HepG2 (cell line): ENCODE data around the gene ADM5. TPM values are rescaled to one million over a fixed set of nuclear protein-coding genes. Genes with fewer than 3 reads are reported as not detected.

Experiments used
- BATF2 ChIP-seq: sonication (generic); formaldehyde crosslinking; IDR thresholded peaks from 2 replicates; pipeline ENCODE4 v1.8.0; 2022; ENCODE audit warnings: mild to moderate bottlenecking, missing genetic modification reagents, moderate library complexity
- HNRNPUL1 ChIP-seq: fragments of 200-400 bp; formaldehyde crosslinking; IDR thresholded peaks from 2 replicates; pipeline ENCODE4 v1.6.1; 2017; ENCODE audit warnings: low read depth, mild to moderate bottlenecking, low read length, moderate library complexity
- IRX3 ChIP-seq: sonication (generic); formaldehyde crosslinking; IDR thresholded peaks from 2 replicates; pipeline ENCODE4 v1.8.1; 2023; ENCODE audit warnings: mild to moderate bottlenecking, low read depth, missing genetic modification reagents, borderline replicate concordance
- KAT2B ChIP-seq: fragments of 150-350 bp; IDR thresholded peaks from 2 replicates; pipeline ENCODE4 v1.6.1; 2014; ENCODE audit warnings: low read depth, low read length, borderline replicate concordance
- KAT8 ChIP-seq: IDR thresholded peaks from 2 replicates; pipeline ENCODE4 v1.6.1; 2016; ENCODE audit warnings: missing genetic modification reagents, missing compliant biosample characterization
- MTF2 ChIP-seq: sonication (generic); formaldehyde crosslinking; IDR thresholded peaks from 2 replicates; pipeline ENCODE4 v1.5.0; 2020; ENCODE audit warnings: missing genetic modification reagents, borderline replicate concordance
- POGK ChIP-seq: sonication (generic); formaldehyde crosslinking; conservative IDR thresholded peaks from 2 replicates; pipeline ENCODE4 v1.8.0; 2022; ENCODE audit warnings: mild to moderate bottlenecking, moderate library complexity, missing genetic modification reagents
- ZFX ChIP-seq: sonication (generic); formaldehyde crosslinking; IDR thresholded peaks from 2 replicates; pipeline ENCODE4 v1.4.0; 2020; ENCODE audit warnings: mild to moderate bottlenecking, low read depth, missing genetic modification reagents, moderate library complexity
- ZMYM3 ChIP-seq: sonication (generic); formaldehyde crosslinking; IDR thresholded peaks from 2 replicates; pipeline ENCODE4 v1.5.1; 2020; ENCODE audit warnings: mild to moderate bottlenecking, missing genetic modification reagents
- ZNF318 ChIP-seq: sonication (generic); formaldehyde crosslinking; IDR thresholded peaks from 2 replicates; pipeline ENCODE4 v1.4.0; 2020; ENCODE audit warnings: mild to moderate bottlenecking, missing genetic modification reagents
- ZNF549 ChIP-seq: sonication (generic); formaldehyde crosslinking; IDR thresholded peaks from 2 replicates; pipeline ENCODE4 v1.5.0; 2020; ENCODE audit warnings: missing genetic modification reagents
- ZNF605 ChIP-seq: sonication (generic); formaldehyde crosslinking; IDR thresholded peaks from 2 replicates; pipeline ENCODE4 v1.8.0; 2022; ENCODE audit warnings: mild to moderate bottlenecking, missing genetic modification reagents
- polyA plus RNA-seq, 8 experiments: library from polyadenylated mRNA; depleted of rRNA in 3 of 8; stranded (reverse) in 7 of 8; unstranded in 1 of 8; fragments of >200 nt; fragmentation: Illumina TruSeq in 4 of 8; extraction: Trizol in 4 of 8; gene quantifications; 2 replicates each; pipeline versions ENCODE4 v1.2.1 to v1.2.3, GENCODE V29; 2011 to 2016; ENCODE audit warnings: low read depth in 4 of 8, missing spikeins in 1 of 8, mixed read lengths in 1 of 8; ENCODE audit not compliant: insufficient read depth in 1 of 8
- total RNA-seq, 5 experiments: library from RNA; depleted of rRNA; stranded (reverse); fragments of >200 nt; fragmentation: Illumina TruSeq; extraction: Trizol; gene quantifications; 2 replicates each; pipeline ENCODE4 v1.2.3, GENCODE V29; 2016; ENCODE audit warnings: low read depth in 1 of 5
- TF ChIP-seq, protein P1 (sequence below), 2 experiments: sonication (generic) in 1 of 2; formaldehyde crosslinking in 1 of 2; IDR thresholded peaks; 2 replicates each; pipeline versions ENCODE4 v1.4.0 to v1.6.1; 2016 to 2020; ENCODE audit warnings: borderline replicate concordance in 1 of 2, low read depth in 1 of 2, mild to moderate bottlenecking in 1 of 2, missing genetic modification reagents in 1 of 2

The ADM5 gene
- total and polyA plus RNA-seq, 2 of the 13 experiments (the other 11 are each of a cell fraction or from before 2014, with no cell fraction given), result 2.7 to 4.1 TPM

GRCh38 chr19:49677231-49677900 is 12.0 kb upstream of the ADM5 start, which contains the start of gene PRMT1 (continued):
- TF ChIP-seq POGK (CRISPR knock-in tag), result peak; percentile 52; the same call in 1 of the 2 replicates
- no peak for TF ChIP-seq BATF2
- TF ChIP-seq KAT8 (CRISPR knock-in tag), result peak; percentile 61; the same call in 1 of the 2 replicates
- peak; percentile 29; the same call in 1 of the 2 replicates for TF ChIP-seq ZNF605 (CRISPR knock-in tag)
- TF ChIP-seq, protein P1, sequence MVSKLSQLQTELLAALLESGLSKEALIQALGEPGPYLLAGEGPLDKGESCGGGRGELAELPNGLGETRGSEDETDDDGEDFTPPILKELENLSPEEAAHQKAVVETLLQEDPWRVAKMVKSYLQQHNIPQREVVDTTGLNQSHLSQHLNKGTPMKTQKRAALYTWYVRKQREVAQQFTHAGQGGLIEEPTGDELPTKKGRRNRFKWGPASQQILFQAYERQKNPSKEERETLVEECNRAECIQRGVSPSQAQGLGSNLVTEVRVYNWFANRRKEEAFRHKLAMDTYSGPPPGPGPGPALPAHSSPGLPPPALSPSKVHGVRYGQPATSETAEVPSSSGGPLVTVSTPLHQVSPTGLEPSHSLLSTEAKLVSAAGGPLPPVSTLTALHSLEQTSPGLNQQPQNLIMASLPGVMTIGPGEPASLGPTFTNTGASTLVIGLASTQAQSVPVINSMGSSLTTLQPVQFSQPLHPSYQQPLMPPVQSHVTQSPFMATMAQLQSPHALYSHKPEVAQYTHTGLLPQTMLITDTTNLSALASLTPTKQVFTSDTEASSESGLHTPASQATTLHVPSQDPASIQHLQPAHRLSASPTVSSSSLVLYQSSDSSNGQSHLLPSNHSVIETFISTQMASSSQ (IDR thresholded peaks at IDR 0.05; ENCODE audit: low read depth), result no peak
- TF ChIP-seq, protein P1 (CRISPR knock-in tag; IDR thresholded peaks at IDR 0.05; ENCODE audit: borderline replicate concordance), result peak; percentile 46; the same call in 1 of the 2 replicates
- TF ChIP-seq ZNF549 (CRISPR knock-in tag), result no peak
- no peak for TF ChIP-seq ZMYM3 (CRISPR knock-in tag)
- no peak for TF ChIP-seq MTF2 (CRISPR knock-in tag)
- no peak for TF ChIP-seq KAT2B
- TF ChIP-seq ZNF318 (CRISPR knock-in tag), result no peak
- TF ChIP-seq IRX3 (CRISPR knock-in tag), result no peak
- TF ChIP-seq HNRNPUL1, result no peak
- TF ChIP-seq ZFX (CRISPR knock-in tag), result peak; percentile 82
